KMS-11 (cell line): ENCODE data around the gene ACSL5.

Source experiments
- H2AFZ ChIP-seq: fragments of 200-600 bp; sonication (generic); 2 replicates; pipeline ENCODE4 v1.6.1; 2016; ENCODE audit warnings: antibody characterized with exemption, mixed run types, low read depth
- H3K27ac ChIP-seq: fragments of 200-600 bp; sonication (generic); 2 replicates; pipeline ENCODE4 v1.6.1; 2016; ENCODE audit warnings: mild to moderate bottlenecking, mixed run types
- H3K27me3 ChIP-seq: fragments of 200-600 bp; sonication (generic); 2 replicates; pipeline ENCODE4 v1.6.1; 2017; ENCODE audit warnings: mild to moderate bottlenecking, low read depth, mixed run types, moderate library complexity; ENCODE audit not compliant: insufficient read depth
- H3K36me3 ChIP-seq: fragments of 200-600 bp; sonication (generic); 2 replicates; pipeline ENCODE4 v1.6.1; 2017; ENCODE audit warnings: mild to moderate bottlenecking, mixed run types; ENCODE audit not compliant: insufficient read depth
- H3K4me1 ChIP-seq: fragments of 200-600 bp; sonication (generic); 2 replicates; pipeline ENCODE4 v1.6.1; 2016; ENCODE audit warnings: mild to moderate bottlenecking, low read depth, mixed run types; ENCODE audit not compliant: poor library complexity, severe bottlenecking
- H3K4me2 ChIP-seq: fragments of 200-600 bp; sonication (generic); 2 replicates; pipeline ENCODE4 v1.7.0; 2016; ENCODE audit warnings: mild to moderate bottlenecking, mixed run types
- H3K4me3 ChIP-seq: fragments of 200-600 bp; sonication (generic); IDR thresholded peaks from 2 replicates; pipeline ENCODE4 v1.6.1; 2017; ENCODE audit warnings: low read depth, low read length, mixed read lengths; ENCODE audit not compliant: insufficient read depth
- H3K79me2 ChIP-seq: fragments of 200-600 bp; sonication (generic); 2 replicates; pipeline ENCODE4 v1.6.1; 2016; ENCODE audit warnings: low read depth, mixed run types; ENCODE audit not compliant: insufficient read depth
- H3K9ac ChIP-seq: fragments of 200-600 bp; sonication (generic); 2 replicates; pipeline ENCODE4 v1.6.1; 2016; ENCODE audit warnings: mild to moderate bottlenecking, mixed run types
- H4K20me1 ChIP-seq: fragments of 200-600 bp; sonication (generic); 2 replicates; pipeline ENCODE4 v1.6.1; 2016; ENCODE audit warnings: mild to moderate bottlenecking, mixed run types; ENCODE audit not compliant: insufficient read depth
- TF ChIP-seq, protein P1 (sequence below): fragments of 200-600 bp; sonication (generic); conservative IDR thresholded peaks from 2 replicates; pipeline ENCODE4 v1.6.1; 2017; ENCODE audit warnings: low read depth, mild to moderate bottlenecking, antibody characterized with exemption, low read length, moderate library complexity, mixed read lengths

The ACSL5 gene

GRCh38 chr10:112393341-112393740, 19.4 kb downstream of the ACSL5 start:
- Histone ChIP-seq H3K27ac (no peak overlapping the region), H3K79me2 (no peaks in the 10 kb centered on the region), H4K20me1 (no peaks in the 10 kb centered on the region), H3K36me3 (no peaks in the 10 kb centered on the region), H3K4me1 (peaks cover 10% of the 10 kb centered on the region), H2AFZ (no peak overlapping the region), H3K27me3 (no peaks in the 10 kb centered on the region), H3K9ac (no peak overlapping the region), H3K4me2 (no peak overlapping the region), H3K4me3 (no peak overlapping the region)
- TF ChIP-seq, protein P1, sequence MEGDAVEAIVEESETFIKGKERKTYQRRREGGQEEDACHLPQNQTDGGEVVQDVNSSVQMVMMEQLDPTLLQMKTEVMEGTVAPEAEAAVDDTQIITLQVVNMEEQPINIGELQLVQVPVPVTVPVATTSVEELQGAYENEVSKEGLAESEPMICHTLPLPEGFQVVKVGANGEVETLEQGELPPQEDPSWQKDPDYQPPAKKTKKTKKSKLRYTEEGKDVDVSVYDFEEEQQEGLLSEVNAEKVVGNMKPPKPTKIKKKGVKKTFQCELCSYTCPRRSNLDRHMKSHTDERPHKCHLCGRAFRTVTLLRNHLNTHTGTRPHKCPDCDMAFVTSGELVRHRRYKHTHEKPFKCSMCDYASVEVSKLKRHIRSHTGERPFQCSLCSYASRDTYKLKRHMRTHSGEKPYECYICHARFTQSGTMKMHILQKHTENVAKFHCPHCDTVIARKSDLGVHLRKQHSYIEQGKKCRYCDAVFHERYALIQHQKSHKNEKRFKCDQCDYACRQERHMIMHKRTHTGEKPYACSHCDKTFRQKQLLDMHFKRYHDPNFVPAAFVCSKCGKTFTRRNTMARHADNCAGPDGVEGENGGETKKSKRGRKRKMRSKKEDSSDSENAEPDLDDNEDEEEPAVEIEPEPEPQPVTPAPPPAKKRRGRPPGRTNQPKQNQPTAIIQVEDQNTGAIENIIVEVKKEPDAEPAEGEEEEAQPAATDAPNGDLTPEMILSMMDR: no peak

GRCh38 chr10:112393827-112394226, 19.9 kb downstream of the ACSL5 start:
- Histone ChIP-seq H3K9ac (no peak overlapping the region), H3K4me2 (no peak overlapping the region), H3K4me1 (peaks cover 10% of the 10 kb centered on the region)

DNA sequence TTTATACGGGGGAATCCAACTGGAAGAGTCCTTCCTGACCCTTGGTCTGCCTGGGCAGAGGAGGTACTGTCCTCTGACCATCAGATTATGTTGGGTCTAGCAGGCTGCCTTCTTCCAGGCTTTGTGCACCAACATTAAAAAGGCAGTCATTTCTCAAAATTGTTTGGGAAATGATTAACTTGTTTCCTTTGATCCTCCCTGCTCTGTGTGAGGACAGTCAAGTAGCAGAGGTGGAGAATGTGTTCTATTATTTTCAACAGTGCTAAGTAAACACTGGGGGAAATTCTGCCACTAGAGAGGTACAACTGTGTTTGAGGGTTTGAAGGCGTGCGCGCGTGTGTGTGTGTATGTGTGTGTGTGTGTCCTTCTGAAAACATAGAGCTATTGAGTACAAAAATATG, 20.6 kb downstream of the ACSL5 start:
- Histone ChIP-seq H3K4me2 (no peak overlapping the region), H3K4me1 (peaks cover 10% of the 10 kb centered on the region), H3K27ac (no peak overlapping the region), H3K79me2 (no peaks in the 10 kb centered on the region), H3K4me3 (no peak overlapping the region), H3K9ac (no peak overlapping the region), H3K27me3 (no peaks in the 10 kb centered on the region), H4K20me1 (no peaks in the 10 kb centered on the region), H2AFZ (no peak overlapping the region), H3K36me3 (no peaks in the 10 kb centered on the region)
- TF ChIP-seq, protein P1: no peak

More at GRCh38 chr10:112393827-112394226, 19.9 kb downstream of the ACSL5 start:
- H3K27ac ChIP-seq: no peak overlapping the region
- no peaks in the 10 kb centered on the region for H3K79me2 ChIP-seq
- no peak overlapping the region for H2AFZ ChIP-seq
- TF ChIP-seq, protein P1: no peak
- H3K4me3 ChIP-seq: no peak overlapping the region
- no peaks in the 10 kb centered on the region for H3K27me3 ChIP-seq
- no peaks in the 10 kb centered on the region for H4K20me1 ChIP-seq
- H3K36me3 ChIP-seq: no peaks in the 10 kb centered on the region

- no peak overlapping the region for H2AFZ ChIP-seq
- no peaks in the 10 kb centered on the region for H3K36me3 ChIP-seq
- TF ChIP-seq, protein P1: no peak
- H3K4me2 ChIP-seq: no peak overlapping the region
- H3K4me3 ChIP-seq: no peak overlapping the region
- no peaks in the 10 kb centered on the region for H4K20me1 ChIP-seq
- no peaks in the 10 kb centered on the region for H3K79me2 ChIP-seq
- H3K9ac ChIP-seq: no peak overlapping the region
- no peak overlapping the region for H3K27ac ChIP-seq
- H3K27me3 ChIP-seq: no peaks in the 10 kb centered on the region
- peaks cover 10% of the 10 kb centered on the region for H3K4me1 ChIP-seq
Measured at GRCh38 chr10:112395809-112396530, 22.1 kb downstream of the ACSL5 start.
